Pancreas (tissue), 10 donors: Measurements from ENCODE around the gene NDUFAF7. TPM values are rescaled to one million over a fixed set of nuclear protein-coding genes. Genes with fewer than 3 reads are reported as not detected.

Source experiments
- ATAC-seq, 4 donors: fragments of 200-7000 bp; cut with Tn5 transposase; one replicate each; pipeline versions ENCODE4 v1.8.0 to v1.9.1; 2020; ENCODE audit warnings: mild to moderate bottlenecking in 4 of 4, moderate library complexity in 4 of 4
- DNase-seq, 6 donors: peaks; one replicate each; pipeline ENCODE4 v3.0.0-alpha.2; 2020
- FAIRE-seq: peaks from 2 replicates; lab custom pipeline; 2012; peaks lifted over from hg19 to GRCh38; lab: Jason Lieb, UNC
- H3K27ac ChIP-seq, 4 donors: fragments of 200-600 bp; sonication (generic); 1 replicate in 3 of 4; 2 replicates in 1 of 4; pipeline versions ENCODE4 v1.5.0 to v1.8.0; 2020
- H3K27me3 ChIP-seq, 4 donors: fragments of 200-600 bp; one replicate each; pipeline ENCODE4 v1.8.0; 2021
- H3K36me3 ChIP-seq, 3 donors: fragments of 200-600 bp; sonication (generic) in 1 of 3; one replicate each; pipeline versions ENCODE4 v1.5.0 to v1.8.0; 2020 to 2021
- H3K4me1 ChIP-seq, 3 donors: fragments of 200-600 bp; one replicate each; pipeline ENCODE4 v1.8.0; 2021
- H3K4me3 ChIP-seq, 4 donors: fragments of 200-600 bp; sonication (generic) in 2 of 4; one replicate each; pipeline versions ENCODE4 v1.5.0 to v1.8.0; 2020 to 2021
- H3K9me3 ChIP-seq, 4 donors: fragments of 200-600 bp; one replicate each; pipeline ENCODE4 v1.8.0; 2021
- WGBS, 2 donors: extraction: QIAGEN DNeasy Blood & Tissue Kit; methylation state at CpG; one replicate each; pipeline ENCODE4 v1.1.7; 2013; 5-methylcytosine and 5-hydroxymethylcytosine counted together
- intact Hi-C, 3 donors: fragments of 100-400 bp; cut with DNase I; formaldehyde crosslinking; loops; one replicate each; pipeline versions ENCODE4 v1.11.1 to v1.14.2; 2022
- polyA plus RNA-seq, 2 donors: library from polyadenylated mRNA; stranded (reverse); fragments of 200-250 nt; gene quantifications; one replicate each; pipeline ENCODE4 v1.2.3, GENCODE V29; 2013
- total RNA-seq, 6 donors: library from RNA; stranded (reverse); fragmentation: NEBNext Ultra II Directional in 4 of 6; extraction: Animal tissue kit (Norgen Biotek cat#: 25700) in 4 of 6; gene quantifications; one replicate each; pipeline versions ENCODE4 v1.2.1 to v1.2.4, GENCODE V29; 2021 to 2023
- TF ChIP-seq, protein P1 (sequence below), 4 donors: fragments of 200-600 bp; sonication (generic) in 3 of 4; IDR thresholded peaks; one replicate each; pipeline versions ENCODE4 v1.5.0 to v1.8.0; 2021; ENCODE audit warnings: antibody characterized with exemption in 4 of 4
- donor health status: healthy with polysubstance abuse.
- donor health status: DM: no; HTN: no; CAD: no; lungs with moderate emphysema.
- donor health status: DM: no; HTN: no; CAD: no.
- donor health status: control.
- donor health status: control.
- donor health status: Bipolar disorder and iron deficiency.
- donor health status: DM: yes; HTN: yes; CAD: no.
- donor health status: DM: no; HTN: no; CAD: no.
- donor health status: DM: no; HTN: no; CAD: no.
- donor health status: DM: yes; HTN: yes; CAD: no.

The NDUFAF7 gene
- total and polyA plus RNA-seq, 8 donors: 4.7 to 20.0 (median 7.5) TPM

DNA sequence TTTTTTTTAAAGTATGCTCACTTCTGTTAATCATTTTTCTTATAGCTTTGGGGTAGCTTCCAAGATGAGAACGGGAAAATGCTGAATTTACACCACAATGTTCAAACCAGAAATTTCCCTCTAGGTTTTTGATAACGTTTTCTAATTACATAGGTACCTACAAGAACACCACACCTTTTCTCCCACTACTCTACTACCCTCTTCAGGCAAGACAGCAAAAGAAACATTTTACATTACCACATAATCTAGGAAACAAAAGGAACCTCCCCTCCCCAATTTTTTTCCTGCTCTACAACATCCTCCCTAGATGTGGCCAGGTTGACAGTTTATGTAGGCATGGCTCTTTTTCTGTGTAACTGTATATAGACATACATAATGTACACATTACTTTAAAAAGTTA, 32.4 kb downstream of the NDUFAF7 start:
- no peaks in the 10 kb centered on the region for H3K9me3 ChIP-seq
- no peaks in the 10 kb centered on the region for H3K4me1 ChIP-seq
- FAIRE-seq (no peak), ATAC-seq (no peak), DNase-seq (no peak)
- peaks cover 0 to 9% (median 3%) of the 10 kb centered on the region in 3 donors for H3K36me3 ChIP-seq
- intact Hi-C loops: no loop called here
- TF ChIP-seq, protein P1, sequence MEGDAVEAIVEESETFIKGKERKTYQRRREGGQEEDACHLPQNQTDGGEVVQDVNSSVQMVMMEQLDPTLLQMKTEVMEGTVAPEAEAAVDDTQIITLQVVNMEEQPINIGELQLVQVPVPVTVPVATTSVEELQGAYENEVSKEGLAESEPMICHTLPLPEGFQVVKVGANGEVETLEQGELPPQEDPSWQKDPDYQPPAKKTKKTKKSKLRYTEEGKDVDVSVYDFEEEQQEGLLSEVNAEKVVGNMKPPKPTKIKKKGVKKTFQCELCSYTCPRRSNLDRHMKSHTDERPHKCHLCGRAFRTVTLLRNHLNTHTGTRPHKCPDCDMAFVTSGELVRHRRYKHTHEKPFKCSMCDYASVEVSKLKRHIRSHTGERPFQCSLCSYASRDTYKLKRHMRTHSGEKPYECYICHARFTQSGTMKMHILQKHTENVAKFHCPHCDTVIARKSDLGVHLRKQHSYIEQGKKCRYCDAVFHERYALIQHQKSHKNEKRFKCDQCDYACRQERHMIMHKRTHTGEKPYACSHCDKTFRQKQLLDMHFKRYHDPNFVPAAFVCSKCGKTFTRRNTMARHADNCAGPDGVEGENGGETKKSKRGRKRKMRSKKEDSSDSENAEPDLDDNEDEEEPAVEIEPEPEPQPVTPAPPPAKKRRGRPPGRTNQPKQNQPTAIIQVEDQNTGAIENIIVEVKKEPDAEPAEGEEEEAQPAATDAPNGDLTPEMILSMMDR (IDR thresholded peaks at IDR 0.05): no peak
- no peaks in the 10 kb centered on the region for H3K27me3 ChIP-seq
- WGBS, 2 donors: 68 to 77% methylated on average over 2 of the region's 2 CpGs
- no peak overlapping the region for H3K4me3 ChIP-seq
- no peak overlapping the region for H3K27ac ChIP-seq

DNA sequence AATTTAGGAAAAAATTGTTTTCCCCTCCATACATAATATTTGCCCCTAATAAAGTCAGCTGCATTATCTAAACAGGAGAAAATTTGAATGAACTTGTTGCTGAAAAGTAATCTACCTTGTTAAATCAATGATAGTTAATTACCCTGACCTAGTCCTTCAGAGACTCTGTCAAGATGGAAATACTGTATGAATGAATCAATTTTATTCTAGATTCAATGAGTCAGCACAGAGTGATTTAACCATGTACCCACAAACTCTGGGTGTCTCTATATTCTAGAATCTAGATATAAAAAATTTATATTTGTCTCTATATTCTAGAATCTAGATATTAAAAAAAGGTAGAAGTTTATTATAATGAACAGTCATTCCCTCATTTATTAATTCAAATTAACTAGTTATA, 36.2 kb downstream of the NDUFAF7 start:
- no peak overlapping the region for H3K4me3 ChIP-seq
- no peaks in the 10 kb centered on the region for H3K4me1 ChIP-seq
- ATAC-seq (no peak), FAIRE-seq (no peak), DNase-seq (no peak)
- H3K27me3 ChIP-seq: no peaks in the 10 kb centered on the region
- no peak overlapping the region for H3K27ac ChIP-seq
- intact Hi-C loops: no loop called here
- H3K9me3 ChIP-seq: no peaks in the 10 kb centered on the region
- TF ChIP-seq, protein P1 (IDR thresholded peaks at IDR 0.05): no peak
- H3K36me3 ChIP-seq: peaks cover 0 to 12% (median 0%) of the 10 kb centered on the region in 3 donors

DNA sequence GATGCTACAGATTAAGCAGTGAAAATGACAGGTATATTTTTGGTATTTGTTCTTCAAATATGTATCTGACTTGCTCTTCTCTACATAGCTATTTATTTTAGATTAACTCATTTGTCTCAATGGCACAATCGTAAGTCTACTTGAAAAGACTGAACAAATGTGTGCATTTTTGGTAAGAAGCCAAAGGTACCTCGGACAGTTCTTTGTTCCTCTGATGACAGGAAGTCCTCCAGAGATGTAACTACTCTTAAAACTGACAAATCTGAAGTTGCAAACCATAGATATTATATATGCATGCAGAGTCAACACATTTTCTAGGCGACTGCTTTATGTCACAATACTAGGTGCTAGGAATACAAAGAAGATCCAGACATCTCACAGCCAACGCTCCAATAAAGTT, 36.7 kb downstream of the NDUFAF7 start:
- FAIRE-seq: no peak

DNA sequence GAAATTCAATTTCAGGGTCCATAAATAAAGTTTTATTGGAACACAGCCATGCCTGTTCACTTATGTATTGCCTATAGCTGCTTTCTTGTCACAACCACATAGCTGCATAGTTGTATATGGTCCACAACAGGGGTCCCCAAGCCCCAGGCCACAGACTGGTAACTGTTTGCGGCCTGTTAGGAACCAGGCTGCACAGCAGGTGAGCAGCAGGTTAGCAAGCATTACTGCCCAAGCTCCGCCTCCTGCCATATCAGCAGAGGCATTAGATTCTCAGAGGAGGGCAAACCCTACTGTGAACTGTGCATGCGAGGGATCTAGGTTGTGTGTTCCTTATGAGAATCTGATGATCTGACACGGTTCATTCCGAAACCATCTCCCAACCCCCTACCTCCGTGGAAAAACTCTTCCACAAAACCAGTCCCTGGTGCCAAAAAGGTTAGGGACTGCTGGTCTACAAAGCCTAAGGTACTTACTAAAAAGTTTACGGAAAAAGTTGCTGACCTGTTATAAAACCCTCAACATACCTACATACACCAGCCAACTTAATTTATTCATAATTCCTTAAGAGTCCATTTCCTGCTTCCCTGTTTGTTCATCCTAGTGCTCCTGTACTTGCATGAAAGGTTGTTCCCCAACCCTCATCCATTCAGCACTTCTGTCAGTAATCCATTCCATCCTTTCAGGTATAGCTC, 40.1 kb downstream of the NDUFAF7 start:
- FAIRE-seq (no peak), DNase-seq (no peak), ATAC-seq (no peak)
- Histone ChIP-seq H3K4me3 (no peak overlapping the region), H3K27ac (no peak overlapping the region), H3K4me1 (no peaks in the 10 kb centered on the region), H3K27me3 (no peaks in the 10 kb centered on the region), H3K9me3 (no peaks in the 10 kb centered on the region), H3K36me3 (peaks cover 0 to 8% (median 3%) of the 10 kb centered on the region in 3 donors)
- intact Hi-C loops: no loop called here
- TF ChIP-seq, protein P1 (IDR thresholded peaks at IDR 0.05): no peak
- WGBS, 2 donors: 86 to 87% methylated on average over 7 of the region's 7 CpGs

More for the DNA sequence above, 36.7 kb downstream of the NDUFAF7 start:
- H3K27me3 ChIP-seq: no peaks in the 10 kb centered on the region
- H3K4me1 ChIP-seq: no peaks in the 10 kb centered on the region
- 88 to 91% methylated on average over 4 of the region's 4 CpGs for WGBS, 2 donors
- no peak overlapping the region for H3K4me3 ChIP-seq
- intact Hi-C loops: no loop called here
- peaks cover 0 to 12% (median 0%) of the 10 kb centered on the region in 3 donors for H3K36me3 ChIP-seq
- H3K9me3 ChIP-seq: no peaks in the 10 kb centered on the region
- TF ChIP-seq, protein P1 (IDR thresholded peaks at IDR 0.05): no peak
- DNase-seq (no peak), ATAC-seq (no peak)
- no peak overlapping the region for H3K27ac ChIP-seq

DNA sequence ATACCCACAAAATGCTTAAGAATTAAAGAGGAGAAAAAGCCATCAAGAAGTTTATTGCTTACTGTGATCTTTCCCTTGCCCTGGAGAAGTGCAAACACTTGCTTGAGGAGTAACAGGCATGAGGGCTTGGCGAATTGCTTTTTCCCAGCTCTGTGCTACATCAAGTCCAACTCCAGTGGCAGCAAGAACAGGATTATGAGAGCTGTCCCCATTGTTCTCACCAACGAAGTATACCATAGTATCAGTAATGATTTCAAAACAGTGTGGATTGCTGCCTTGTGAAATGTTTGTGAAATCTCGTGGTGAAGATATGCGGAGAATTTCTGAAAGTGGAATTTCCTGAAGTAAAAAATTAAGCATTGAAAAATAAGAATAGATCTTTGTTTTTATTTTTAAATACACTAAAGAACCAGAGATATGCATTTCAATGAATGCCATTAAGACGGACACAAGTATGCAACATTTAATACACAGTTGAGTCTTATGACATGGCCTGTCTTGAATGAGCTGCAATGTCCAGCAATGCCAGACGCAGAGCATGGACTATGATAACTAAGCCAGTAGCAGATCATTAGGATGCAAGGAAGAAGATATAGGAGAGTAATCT, 43.0 kb downstream of the NDUFAF7 start:
- no peak for DNase-seq
- no peak overlapping the region for H3K27ac ChIP-seq
- 82 to 84% methylated on average over 6 of the region's 6 CpGs for WGBS, 2 donors
- intact Hi-C loops: no loop called here
- ATAC-seq: no peak
- H3K27me3 ChIP-seq: no peaks in the 10 kb centered on the region
- TF ChIP-seq, protein P1 (IDR thresholded peaks at IDR 0.05): no peak
- no peaks in the 10 kb centered on the region for H3K9me3 ChIP-seq
- H3K4me1 ChIP-seq: no peaks in the 10 kb centered on the region
- peaks cover 0 to 8% (median 3%) of the 10 kb centered on the region in 3 donors for H3K36me3 ChIP-seq
- H3K4me3 ChIP-seq: no peak overlapping the region
- no peak for FAIRE-seq
